GM18519 (cell line): ENCODE measurements around the gene DTHD1.

Source experiments
- ATAC-seq: cut with Tn5 transposase; IDR thresholded peaks from one replicate; pipeline ENCODE4 v1.9.1; 2021; ENCODE audit warnings: mild to moderate bottlenecking, moderate library complexity; ENCODE audit not compliant: unreplicated experiment, low FRiP score

Gene DTHD1

DNA sequence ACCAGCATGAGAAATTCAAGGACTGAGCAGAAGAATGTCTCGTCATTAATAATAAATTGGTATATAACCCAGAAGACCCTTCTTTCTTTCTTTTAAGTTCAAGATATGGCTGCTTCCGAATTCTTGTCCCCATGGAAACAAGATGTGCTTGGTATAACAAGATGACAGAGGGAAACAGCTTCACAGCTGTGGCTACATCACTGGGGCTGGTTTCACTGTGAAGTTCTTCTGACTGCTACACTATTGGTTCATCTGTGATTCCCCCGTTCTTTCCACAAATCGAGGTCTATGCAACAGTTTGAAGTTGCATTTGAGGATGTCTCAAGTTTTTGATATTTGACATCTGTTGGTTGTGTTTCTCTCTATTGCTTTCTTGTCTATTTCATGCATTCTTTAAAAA lies 12.3 kb upstream of the DTHD1 start:
- no peak for ATAC-seq

- ATAC-seq = no peak
These were observed 11.8 kb upstream of the DTHD1 start for GRCh38 chr4:36269533-36270173.

GRCh38 chr4:36273276-36273675 lies 8.1 kb upstream of the DTHD1 start:
- ATAC-seq = no peak

DNA sequence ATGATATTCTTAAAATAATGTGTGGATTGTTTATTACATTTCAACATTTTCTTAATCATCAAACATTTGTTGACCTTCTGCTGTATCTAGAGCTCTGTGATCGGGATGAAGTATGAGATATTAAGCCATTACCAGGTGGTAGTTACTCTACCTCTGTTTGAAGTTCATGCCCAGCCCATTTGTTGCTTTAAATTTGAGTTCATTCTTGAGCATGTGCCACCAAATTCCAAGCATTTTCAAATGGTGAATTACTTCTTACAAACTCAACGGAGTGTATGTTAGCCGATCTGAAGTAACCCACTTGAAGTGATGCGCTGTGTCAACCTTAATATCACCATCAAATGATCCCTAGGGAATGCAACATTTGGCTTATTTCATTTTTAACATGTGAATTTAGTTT lies 7.3 kb upstream of the DTHD1 start:
- no peak for ATAC-seq

GRCh38 chr4:36277533-36277932 lies 3.9 kb upstream of the DTHD1 start:
- ATAC-seq = no peak

GRCh38 chr4:36278789-36279188 lies 2.6 kb upstream of the DTHD1 start:
- ATAC-seq = no peak

DNA sequence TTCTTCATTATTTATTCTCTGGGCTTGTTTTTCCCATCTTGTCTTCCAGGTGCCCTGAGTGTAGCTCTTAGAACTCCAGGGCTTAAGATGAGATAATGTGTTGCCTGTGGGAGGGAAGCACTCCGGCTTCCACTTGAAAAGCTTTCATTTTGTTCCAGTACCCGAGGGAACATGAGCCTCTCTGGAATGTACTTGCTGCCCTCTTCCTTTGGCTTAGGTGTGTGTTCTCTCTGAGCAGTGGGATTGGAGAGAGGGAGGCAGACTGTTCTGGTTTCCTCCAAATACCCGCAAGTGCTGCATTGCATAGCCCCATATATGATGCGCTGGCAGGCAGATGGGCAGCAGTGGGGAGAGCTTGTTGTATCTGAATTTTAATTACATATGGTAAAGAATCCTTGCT lies 861 bp upstream of the DTHD1 start:
- ATAC-seq = no peak

GRCh38 chr4:36282503-36283030 lies 1.2 kb downstream of the DTHD1 start:
- ATAC-seq = no peak

GRCh38 chr4:36283912-36284465 lies 2.6 kb downstream of the DTHD1 start:
- no peak for ATAC-seq

DNA sequence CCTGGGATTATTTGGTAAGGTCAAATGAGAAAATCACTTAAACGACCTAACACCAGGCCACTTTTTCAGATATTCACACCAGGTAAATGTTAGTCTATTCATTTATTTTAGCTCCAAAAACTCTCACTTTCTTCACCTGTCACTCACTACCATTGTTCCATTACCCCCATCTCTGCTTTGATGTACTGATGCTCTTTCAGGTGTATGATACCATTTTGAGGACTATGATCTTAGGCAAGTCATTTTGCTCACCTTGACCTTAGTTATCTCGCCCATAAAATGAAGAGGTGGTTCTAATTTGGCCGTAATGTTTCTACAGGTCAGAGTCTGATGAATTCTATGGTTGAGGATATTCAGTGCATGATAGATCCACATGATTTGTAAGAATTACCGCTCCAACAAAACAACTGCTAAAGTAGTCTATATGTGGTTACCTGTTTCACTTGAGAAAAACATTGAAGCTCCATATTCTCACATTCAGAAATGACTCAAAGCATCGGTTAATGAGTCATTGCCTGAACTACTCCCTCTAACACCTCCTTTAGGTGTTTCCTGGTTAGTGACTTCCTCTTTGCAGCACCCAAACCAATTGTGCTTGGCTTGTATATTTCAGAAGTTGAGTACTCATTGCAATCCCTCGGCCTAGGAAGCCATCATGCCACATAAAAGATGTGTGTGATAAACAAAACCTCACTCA lies 4.5 kb downstream of the DTHD1 start:
- peak; percentile 99 for ATAC-seq

- ATAC-seq = no peak
These were observed 5.1 kb downstream of the DTHD1 start for GRCh38 chr4:36286481-36286871.

- ATAC-seq = no peak
These were observed 7.5 kb downstream of the DTHD1 start for GRCh38 chr4:36288731-36289426.

GRCh38 chr4:36290641-36291040 lies 9.2 kb downstream of the DTHD1 start:
- no peak for ATAC-seq

DNA sequence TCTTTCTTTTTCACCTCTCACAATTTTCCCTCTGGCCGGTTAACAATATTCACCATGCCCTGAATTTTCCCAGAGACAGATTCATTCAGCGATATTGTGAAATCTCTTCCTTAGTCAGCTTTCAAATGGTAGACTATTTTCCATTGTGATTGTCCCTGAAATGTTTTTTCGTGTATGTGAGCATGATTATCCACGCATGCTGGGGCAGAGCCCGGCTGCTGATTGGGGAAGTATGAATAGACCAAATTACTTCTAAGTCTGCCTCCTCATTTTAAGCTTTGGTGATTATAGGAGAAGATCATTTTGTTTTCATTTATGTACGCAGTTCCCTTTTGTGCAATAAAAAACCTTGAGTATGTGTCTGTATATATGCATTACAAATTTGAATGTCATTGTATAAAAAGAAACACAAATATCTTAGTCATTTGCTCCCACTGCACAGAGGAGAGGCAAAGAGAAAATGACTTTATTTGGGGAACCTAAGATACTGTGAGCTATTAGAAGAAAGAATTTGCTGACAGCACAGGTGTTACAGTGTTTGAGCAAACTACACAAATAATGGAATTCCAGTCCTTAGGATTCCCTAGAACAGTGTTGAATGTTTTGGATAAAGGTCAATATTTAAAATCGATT lies 11.3 kb downstream of the DTHD1 start:
- ATAC-seq = no peak

DNA sequence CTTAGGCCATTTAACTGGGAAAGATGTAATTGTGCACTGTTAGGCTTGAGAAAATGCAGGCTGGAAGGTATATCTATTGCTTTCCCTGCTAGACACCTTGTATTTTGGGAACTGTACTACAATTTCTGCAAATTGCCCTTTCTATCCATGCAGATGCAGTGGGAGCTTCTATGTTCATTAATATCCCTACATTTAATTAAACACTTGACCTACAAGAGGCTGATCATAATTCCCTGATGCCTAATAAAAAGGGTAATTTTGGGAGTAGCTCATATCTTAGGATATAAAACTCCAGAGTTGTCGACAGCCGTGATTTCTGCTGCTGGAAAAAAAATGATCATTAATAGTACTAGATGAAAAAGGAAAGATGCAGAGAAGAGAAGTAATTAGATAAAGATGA lies 19.7 kb downstream of the DTHD1 start:
- no peak for ATAC-seq

- ATAC-seq = peak; percentile 53
These were observed 22.2 kb downstream of the DTHD1 start for GRCh38 chr4:36303426-36304137.

DNA sequence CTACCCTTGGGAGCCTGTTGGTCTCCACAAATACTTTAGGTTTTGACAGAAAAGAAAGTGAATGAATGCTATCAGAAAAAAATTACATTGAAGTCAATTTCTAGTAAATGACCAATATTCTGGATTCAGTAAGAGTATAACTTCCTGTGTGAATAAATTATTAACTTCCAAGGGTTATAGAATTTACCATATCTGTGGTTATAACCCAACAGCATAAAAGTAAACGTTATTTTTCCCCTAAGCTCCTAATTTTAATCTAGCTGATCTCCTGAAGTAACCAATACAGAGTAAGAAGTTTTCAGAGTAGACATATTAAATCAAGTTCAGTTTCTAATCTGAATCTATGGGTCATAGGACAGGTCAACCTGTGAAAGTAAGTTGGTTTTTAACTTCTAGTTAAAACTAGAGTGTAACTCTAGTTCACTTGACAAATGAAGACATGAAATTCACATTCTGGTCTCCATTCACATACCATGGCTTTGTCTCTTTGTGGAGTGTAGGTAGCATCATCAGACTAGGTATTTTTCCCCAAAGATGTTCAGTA lies 22.8 kb downstream of the DTHD1 start:
- ATAC-seq = no peak

GRCh38 chr4:36308150-36308549 lies 26.7 kb downstream of the DTHD1 start:
- no peak for ATAC-seq

DNA sequence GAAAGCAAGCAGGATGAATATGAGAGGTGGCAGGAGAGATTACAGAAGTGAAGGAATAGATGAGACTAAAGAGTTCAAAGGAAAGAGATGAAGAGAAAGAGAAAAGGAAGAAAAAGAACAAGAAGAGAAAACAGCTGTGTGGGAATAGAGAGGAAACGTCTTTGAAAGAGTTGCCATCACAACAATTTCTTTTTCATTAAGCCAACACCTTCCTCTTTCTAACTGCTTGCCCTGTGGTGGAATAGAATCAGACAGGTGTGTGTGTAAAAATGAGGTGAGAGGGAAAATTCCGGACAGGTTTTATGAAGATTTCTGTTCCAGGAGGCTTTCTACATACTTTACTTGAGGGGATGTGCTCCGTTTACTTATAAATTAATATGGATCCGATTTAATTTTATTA lies 28.8 kb downstream of the DTHD1 start:
- ATAC-seq = no peak

DNA sequence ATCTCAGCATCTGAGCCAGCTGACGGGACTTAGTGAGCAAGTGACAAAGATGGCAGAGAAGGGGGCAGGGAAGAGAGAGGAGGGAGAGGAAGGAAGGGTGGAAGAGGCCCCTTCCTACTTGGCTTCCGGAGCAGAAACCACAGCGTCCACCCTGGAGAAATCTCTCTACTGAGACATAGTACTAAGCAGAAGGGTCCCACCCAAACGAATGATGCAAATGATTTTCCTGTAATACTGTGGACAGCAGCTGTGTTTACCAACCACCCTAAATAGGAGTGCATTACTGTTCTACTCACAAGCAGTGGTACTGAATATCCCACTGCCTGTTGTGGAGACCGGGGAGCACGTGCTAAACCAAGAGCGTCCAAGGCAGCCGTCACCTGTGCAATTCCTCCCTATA lies 29.4 kb downstream of the DTHD1 start:
- no peak for ATAC-seq
